HK-2 (cell line): ENCODE results near the gene IL12RB2.
A peak's percentile ranks its signal among the peaks of the same experiment; 100 is the strongest.

Experiments used
- DNase-seq: peaks from one replicate; pipeline ENCODE4 v3.0.0-alpha.2; 2018; ENCODE audit not compliant: unreplicated experiment

Gene IL12RB2

DNA sequence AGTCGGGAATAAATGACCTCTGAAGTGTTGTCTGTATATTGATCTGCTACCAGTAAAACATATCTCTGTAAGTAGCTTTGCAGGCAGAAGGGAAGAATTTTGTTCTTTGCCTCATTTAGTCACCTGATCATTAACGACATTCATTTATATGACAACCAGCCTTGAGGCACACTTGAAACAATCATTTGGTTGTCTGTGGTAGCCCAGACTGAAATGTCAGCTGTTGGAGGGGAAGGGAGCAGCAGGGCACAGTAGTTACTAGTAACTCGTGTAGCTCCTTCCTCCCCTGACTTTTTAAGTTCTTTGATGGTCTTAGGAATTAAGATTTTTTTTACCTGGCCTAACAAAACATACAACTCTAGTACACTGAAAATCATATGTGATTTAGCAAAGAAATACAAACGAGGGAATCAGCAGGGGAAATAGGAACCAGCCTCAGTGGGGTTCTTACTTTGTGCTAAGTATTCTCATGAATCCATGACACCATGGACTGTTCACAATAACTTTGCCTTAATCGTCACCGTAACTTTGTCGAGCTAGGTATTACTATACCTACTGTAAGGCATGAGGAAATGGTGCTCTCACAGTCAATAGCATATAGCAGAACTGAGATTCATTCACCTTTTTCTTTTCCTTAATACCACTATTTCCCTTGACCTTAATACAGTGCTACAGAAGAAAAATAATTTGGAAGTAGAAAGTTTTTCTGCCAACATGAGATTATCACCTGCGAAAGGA is 6.4 kb downstream of the IL12RB2 start:
- DNase-seq, result no peak

- DNase-seq, result no peak
Measured at GRCh38 chr1:67314696-67315095, 7.0 kb downstream of the IL12RB2 start.

DNA sequence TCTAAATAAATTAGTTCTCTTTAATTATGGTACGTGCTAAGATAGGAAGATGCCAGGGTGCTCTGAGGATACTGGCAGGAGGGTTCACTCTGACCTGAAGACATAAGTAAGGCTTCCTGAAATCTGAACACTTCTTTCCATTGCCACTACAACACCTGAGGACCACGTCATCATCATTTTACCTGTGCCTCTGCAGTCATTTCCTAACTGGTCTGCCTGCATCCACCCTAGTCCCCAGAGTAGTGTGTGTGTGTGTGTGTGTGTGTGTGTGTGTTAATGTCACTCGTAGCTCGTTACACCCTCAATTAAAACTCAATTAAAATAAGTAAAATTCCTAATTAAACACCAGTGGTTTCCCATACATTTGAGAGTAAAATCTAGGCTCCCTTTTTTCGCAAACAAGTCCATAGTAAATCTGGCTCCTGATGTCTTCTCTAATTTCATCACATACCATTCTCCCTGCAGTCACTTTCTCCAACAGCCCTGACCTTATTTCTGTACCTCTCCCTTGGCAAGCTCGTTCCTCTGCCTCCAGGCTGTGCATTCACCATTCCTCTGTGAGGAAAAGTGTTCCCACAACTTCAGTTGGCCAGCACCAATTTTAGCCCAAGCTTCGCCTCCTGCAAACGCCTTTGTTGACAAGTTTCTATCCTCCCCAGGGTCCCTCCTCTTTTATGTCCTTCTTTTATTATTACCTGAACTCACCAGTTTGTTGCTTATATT is 8.7 kb downstream of the IL12RB2 start:
- no peak for DNase-seq

GRCh38 chr1:67316918-67317317 is 9.2 kb downstream of the IL12RB2 start:
- DNase-seq, result no peak

DNA sequence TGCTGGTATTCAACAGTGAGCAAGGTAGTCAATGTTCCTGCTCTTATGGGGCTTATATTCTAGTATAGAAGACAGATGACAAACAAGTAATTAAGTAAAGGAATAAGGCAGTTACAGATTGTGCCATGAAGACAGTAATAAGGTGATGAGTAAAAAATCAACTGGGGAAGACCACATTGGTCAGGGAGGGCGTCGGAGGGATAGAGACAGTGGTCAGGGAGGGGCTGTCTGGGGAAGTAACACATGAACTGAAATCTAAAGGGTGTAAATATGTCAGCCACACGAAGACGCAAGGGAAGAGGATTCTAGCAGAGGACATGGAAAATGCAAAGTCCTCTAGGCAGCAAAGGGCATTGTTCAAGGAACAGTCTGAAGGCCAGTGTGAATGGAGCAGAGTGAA is 10.1 kb downstream of the IL12RB2 start:
- no peak for DNase-seq

DNA sequence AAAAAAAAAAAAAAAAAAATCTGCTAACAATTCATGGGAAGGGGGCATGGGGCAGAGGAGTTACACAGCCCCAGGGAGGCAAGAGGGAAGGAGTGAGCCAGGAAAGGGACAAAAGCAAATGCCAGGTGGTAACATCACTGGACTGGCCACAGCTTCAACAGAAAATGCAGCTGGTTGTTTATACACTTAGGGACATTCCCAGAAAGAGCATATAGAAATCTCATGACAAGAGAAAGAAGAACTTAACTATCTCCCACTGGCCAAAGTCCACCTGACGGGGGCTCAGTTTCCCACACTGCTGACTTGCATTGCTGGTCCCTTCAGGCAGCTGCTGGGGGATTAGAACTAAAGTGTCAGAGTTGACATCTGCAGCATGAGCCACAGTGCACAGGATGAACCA is 14.8 kb downstream of the IL12RB2 start:
- no peak for DNase-seq

DNA sequence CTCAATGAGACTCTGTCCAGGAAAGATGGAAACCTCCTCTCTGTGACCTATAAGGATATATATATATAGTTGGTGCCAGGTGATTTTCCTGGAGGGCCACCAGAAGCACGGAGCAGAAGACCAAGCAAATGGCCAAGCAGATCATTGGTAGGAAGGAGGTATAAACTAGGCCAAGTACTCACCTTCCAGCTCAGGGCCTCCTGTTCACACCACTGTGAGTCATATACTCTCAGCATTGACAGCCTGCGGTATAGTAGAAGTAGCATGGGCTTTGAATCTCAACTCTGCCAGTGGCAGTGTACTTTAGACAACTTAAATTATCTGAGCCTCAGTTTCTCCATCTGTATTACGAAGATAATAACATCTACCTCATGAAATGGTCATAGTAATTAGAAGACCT is 15.4 kb downstream of the IL12RB2 start:
- no peak for DNase-seq

DNA sequence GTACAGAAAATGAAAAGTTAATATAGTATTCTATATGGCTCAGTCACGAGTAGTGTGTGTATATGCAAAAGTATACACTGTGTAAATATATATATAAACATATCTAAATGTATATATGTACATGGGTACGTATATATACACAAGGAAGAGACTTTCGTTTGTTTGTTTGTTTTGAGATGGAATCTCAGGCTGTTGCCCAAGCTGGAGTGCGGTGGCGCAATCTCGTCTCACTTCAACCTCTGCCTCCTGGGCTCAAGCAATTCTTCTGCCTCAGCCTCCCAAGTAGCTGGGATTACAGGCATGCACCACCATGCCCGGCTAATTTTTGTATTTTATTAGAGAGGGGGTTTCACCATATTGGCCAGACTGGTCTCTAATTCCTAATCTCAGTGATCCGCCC is 16.4 kb downstream of the IL12RB2 start:
- DNase-seq, result no peak

DNA sequence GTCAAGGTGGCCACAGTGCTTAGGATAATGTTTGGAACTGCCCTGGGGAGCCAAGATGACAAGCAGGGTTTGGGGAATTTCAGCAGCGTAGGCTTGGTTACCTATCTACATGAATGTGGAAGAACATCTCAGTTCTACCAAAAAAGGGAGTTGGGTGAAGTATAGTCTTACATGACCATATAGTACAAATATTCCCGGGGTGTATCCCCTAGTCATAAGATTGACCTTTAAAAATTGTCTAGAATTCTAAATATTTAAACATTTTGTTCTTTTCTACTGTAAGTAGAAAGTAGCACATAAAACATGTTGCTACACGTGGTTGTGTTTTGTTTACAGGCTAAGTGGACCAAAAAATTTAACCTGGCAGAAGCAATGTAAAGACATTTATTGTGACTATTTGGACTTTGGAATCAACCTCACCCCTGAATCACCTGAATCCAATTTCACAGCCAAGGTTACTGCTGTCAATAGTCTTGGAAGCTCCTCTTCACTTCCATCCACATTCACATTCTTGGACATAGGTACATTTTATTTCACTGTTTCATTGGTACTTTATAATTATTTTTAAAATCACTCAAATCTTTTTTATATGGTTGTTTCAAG is 20.3 kb downstream of the IL12RB2 start:
- DNase-seq, result no peak

- no peak for DNase-seq
Measured at GRCh38 chr1:67332653-67333529, 25.2 kb downstream of the IL12RB2 start.

DNA sequence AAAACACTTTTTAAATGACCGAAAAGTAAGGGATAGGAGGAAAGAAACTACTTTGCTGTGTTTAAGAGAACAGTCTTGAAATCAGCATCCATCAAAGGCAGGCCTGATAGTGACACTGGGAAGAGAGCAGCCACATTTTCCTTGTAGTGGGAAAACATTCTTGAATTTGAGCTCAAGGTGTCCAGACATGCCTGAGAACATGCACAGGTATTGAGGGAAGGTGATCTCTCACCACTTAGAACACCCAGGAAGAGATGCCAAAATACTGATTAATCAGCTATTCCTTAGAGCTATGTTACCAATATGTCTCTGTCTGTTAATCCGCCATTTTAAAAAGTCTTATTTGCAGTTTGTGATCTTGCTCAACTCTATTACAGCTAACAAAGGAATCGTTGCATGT is 25.9 kb downstream of the IL12RB2 start:
- no peak for DNase-seq

DNA sequence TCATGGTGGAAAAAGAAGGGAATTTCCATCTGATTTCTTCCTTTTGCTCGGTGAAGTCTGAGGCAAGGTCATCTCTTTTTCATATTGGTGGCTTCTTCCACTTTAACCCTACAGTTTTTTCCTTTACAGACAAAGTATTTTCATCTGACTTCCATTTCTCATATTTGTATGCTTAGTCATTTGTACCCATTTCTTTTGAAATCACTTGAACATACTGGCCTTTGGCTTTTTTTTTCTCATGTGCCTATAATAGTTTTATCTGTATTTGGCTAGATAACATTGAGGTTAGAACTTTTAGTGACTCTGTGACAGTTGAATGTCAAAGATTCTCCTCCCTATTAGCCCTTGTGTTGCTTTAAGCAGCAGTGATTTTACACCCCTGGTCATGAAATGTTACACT is 27.7 kb downstream of the IL12RB2 start:
- no peak for DNase-seq

- no peak for DNase-seq
Measured at GRCh38 chr1:67336157-67336556, 28.5 kb downstream of the IL12RB2 start.

DNA sequence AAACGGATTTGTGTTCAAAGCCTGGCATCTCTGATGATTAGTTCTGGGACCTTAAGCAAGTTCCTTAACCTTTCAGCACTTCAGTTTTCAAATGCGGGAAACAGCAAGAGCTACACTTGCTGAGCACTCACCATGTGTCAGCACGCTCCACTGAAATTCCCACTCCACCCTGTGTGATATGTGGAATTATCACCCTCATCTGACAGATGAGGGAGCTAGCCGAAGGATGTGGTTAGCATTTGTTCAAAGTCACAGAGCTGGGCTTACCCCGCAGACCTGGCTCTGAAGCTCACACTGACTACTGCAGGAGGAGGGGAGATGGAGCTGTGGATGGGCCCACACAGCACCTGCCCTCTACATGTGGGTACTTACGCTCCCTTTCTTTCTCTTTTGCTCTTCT is 29.1 kb downstream of the IL12RB2 start:
- no peak for DNase-seq

DNA sequence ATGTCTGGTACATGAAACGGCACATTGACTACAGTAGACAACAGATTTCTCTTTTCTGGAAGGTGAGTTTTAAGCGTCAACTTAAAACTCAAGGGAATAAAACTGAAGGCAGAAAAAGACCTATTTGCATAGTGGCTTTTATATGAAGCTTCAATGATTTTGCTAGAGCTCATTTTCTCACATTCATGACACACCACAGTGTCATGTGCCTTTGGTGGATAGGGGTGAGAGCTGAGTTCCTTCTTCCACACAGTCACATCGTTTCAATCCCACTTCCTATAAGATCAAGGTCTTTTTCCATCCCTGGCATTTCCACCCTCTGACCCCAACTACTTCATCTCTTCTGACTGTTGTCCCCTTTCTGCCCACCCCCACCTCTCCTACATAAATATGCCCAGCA is 31.0 kb downstream of the IL12RB2 start:
- no peak for DNase-seq

GRCh38 chr1:67339623-67340343 is 32.1 kb downstream of the IL12RB2 start:
- DNase-seq, result peak; percentile 20

DNA sequence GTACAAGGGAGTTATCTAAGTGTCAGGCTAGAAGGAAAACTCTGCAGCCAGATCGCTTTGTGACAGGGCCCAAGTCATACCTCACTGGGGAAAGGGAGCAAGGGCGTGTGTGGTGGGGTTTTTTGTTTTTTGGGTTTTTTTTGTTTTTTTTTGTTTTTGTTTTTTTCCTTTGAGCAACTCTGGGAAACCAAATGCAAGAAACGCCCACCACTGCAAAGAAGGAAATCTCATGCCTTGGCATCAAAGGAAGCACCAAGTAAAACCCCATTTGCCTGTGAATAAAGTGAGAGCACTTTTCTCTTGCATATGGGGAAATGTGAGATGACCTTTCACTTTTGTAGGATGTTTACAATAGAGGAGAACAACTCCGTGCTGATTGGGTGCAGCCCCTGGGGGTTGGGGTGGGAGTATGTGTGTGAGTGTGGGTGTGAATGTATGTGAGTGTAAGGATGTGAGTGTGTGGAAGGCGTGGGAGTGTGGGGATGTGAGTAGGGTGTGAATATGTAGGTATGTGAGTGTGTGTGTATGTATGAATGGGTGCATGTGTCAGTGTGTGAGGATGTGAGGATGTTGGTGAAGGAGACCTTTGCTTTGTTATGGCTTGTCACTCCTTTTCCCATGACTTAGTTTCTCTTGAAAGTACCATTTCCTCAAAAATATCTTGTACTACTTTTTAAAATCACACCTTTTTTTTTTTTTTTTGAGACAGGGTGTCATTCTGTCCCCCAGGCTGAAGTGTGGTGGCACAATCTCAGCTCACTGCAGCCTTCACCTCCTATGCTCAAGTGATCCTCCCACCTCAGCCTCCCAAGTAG is 34.6 kb downstream of the IL12RB2 start:
- no peak for DNase-seq

- no peak for DNase-seq
Measured at GRCh38 chr1:67345556-67345955, 37.9 kb downstream of the IL12RB2 start.

- DNase-seq, result no peak
Measured at GRCh38 chr1:67346982-67347381, 39.3 kb downstream of the IL12RB2 start.

- DNase-seq, result peak; percentile 24
Measured at GRCh38 chr1:67347688-67348472, 40.2 kb downstream of the IL12RB2 start.
